Activated naive CD4-positive, alpha-beta T cell treated with anti-CD3 and anti-CD28 coated beads, Interleukin-2, amount 50 U/mL, for 72 hours (primary cell): Measurements from ENCODE around the gene CST9L. TPM values are rescaled to one million over a fixed set of nuclear protein-coding genes. Genes with fewer than 3 reads are reported as not detected.

Experiments used
- ATAC-seq, 2 donors: fragments of 150-1000 bp; cut with Tn5 transposase; 2 replicates each; pipeline ENCODE4 v1.10.0; 2021; ENCODE audit warnings: mild to moderate bottlenecking in 2 of 2, moderate library complexity in 2 of 2
- DNase-seq, 2 donors: peaks; one replicate each; pipeline ENCODE4 v3.0.0; 2021 to 2022; ENCODE audit warnings: low spot score in 2 of 2
- H3K27ac Mint-ChIP-seq, 2 donors: one replicate each; pipeline ENCODE4 v1.8.0; 2022; ENCODE audit warnings: mild to moderate bottlenecking in 2 of 2, mixed read lengths in 2 of 2
- H3K36me3 Mint-ChIP-seq, 2 donors: one replicate each; pipeline ENCODE4 v1.8.0; 2022; ENCODE audit warnings: mixed read lengths in 2 of 2
- H3K9me3 Mint-ChIP-seq, 2 donors: one replicate each; pipeline ENCODE4 v1.8.0; 2022; ENCODE audit warnings: mixed read lengths in 2 of 2
- total RNA-seq, 2 donors: library from RNA; stranded (reverse); gene quantifications; one replicate each; pipeline ENCODE4 v1.2.3, GENCODE V29; 2022

CST9L gene, protein sequence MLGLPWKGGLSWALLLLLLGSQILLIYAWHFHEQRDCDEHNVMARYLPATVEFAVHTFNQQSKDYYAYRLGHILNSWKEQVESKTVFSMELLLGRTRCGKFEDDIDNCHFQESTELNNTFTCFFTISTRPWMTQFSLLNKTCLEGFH
- not detected for total RNA-seq

DNA sequence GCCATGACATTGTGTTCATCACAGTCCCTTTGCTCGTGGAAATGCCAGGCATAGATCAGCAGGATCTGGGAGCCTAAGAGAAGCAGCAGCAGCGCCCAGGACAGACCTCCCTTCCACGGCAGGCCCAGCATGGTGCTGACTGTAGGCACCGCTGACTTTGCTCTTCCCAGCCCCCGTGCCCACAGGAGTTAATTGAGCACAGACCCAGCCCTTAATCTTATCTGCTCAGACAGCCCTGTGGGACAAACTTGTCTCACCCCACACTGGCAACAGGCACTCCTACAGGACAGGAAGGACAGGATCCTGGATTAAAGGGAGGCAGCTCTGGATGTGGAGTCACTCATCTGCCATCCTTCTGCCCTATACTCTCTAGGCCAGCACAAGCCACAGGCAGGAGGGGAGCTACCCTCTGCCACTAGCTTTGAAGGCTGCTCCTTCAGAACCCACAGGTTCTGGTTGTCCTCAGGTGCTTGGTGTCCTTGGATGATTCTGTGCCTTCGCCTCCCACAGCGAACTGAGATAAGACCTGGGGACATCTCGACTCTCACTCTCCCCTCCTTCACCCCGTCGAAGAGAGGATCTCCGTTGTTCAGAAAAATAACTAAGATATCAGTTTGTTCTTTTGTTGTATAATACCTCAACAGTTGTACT lies at the start of gene CST9L:
TSS of gene CST9L (minus strand) at position 165 of the 651 bp plus-strand sequence. CDS start at position 131, 34 bp downstream.
- ATAC-seq, result no peak
- no peaks in the 10 kb centered on the region for H3K9me3 Mint-ChIP-seq
- DNase-seq, result no peak
- no peaks in the 10 kb centered on the region for H3K36me3 Mint-ChIP-seq
- no peak within 1 kb of the TSS for H3K27ac Mint-ChIP-seq

DNA sequence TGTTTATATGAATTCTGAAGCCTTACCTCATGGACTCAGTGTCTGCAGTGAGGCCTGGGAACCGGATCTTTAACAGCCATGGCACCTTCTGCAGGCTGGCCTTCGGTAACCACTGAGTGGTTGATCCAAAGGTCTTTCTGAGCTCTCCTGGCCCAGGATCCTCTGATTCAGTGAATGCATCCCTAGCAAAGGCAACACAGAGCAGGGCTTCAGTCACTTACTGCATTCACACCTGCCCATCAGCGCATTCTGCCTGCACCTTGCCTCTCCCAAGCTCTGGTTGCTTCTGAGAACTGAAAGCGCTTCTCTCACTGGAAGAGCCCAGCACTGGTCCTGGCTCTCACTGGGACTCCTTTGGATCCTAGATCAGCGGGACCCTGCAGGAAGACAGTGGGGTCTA lies 45.9 kb upstream of the CST9L start:
- ATAC-seq (no peak), DNase-seq (no peak)
- H3K9me3 Mint-ChIP-seq, result no peaks in the 10 kb centered on the region
- no peak overlapping the region for H3K27ac Mint-ChIP-seq
- H3K36me3 Mint-ChIP-seq, result no peaks in the 10 kb centered on the region

DNA sequence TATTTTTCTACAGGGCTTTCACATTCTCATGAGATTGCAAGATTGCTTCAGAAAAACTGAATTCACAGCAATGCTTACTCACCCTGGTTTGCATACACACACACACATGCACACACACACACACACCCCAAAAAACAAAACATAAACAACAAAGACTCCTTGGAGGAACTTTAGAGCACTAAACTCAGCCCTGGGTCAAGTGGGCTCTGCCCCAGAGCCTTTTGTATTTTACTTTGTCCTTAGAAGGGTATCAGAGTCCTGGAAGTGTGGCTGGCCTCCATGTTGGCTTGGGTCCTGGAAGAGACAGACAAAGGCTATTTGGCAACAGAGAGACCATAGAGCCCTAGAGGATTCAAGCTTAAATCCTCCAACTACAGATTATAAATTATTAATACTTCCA lies 45.4 kb upstream of the CST9L start:
- ATAC-seq, result no peak
- no peak for DNase-seq
- H3K27ac Mint-ChIP-seq, result no peak overlapping the region
- no peaks in the 10 kb centered on the region for H3K9me3 Mint-ChIP-seq
- no peaks in the 10 kb centered on the region for H3K36me3 Mint-ChIP-seq

DNA sequence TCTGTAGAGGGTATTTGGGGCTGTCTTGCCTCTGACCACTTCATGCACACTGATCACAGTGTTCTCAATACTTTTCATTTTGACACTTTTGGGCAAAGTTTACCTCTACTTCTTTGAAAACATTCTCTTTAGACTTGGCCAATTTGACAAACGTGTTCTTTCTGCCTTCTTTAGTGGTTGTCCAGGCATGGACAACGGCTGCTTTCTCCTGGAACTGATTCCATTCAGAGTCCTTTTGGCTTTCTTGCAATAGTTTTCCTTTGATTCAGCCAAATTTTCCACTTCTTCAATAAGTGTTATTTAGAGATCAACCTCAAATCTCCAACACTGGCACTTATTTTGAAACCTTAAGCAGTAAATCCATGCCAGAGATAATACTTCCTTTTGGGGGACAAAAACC lies 44.1 kb upstream of the CST9L start:
- no peak overlapping the region for H3K27ac Mint-ChIP-seq
- no peaks in the 10 kb centered on the region for H3K36me3 Mint-ChIP-seq
- DNase-seq, result no peak
- ATAC-seq, result no peak
- H3K9me3 Mint-ChIP-seq, result no peaks in the 10 kb centered on the region

DNA sequence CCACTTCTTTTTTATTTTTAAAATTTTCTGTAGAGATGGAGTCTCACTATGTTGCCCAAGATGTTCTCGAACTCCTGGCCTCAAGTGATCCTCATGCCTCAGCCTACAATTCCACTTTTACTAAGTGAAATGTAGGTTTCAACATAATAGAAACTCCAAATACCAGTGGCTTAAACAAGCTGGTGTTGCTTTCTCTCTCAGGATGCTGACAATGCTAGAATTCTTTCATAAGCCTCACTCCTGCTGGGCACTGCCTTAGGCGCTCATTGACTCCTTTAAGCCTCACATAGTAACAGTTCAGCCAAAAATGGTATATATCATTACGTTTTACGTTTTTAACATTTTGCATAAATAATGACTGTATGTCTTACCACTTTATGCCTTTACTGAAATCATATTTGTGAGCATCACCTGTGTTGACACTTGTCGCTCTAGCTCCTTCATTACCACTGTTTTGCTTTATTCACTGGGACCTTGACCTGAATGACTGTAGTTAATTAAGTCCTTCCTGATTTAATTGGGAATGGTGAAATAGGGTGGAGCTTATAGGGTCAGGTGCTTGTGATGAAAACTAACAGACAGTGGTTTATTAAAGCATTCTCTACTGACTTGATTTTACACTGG lies 41.3 kb upstream of the CST9L start:
- Mint-ChIP-seq H3K9me3 (no peaks in the 10 kb centered on the region), H3K27ac (no peak overlapping the region)
- DNase-seq, result no peak

DNA sequence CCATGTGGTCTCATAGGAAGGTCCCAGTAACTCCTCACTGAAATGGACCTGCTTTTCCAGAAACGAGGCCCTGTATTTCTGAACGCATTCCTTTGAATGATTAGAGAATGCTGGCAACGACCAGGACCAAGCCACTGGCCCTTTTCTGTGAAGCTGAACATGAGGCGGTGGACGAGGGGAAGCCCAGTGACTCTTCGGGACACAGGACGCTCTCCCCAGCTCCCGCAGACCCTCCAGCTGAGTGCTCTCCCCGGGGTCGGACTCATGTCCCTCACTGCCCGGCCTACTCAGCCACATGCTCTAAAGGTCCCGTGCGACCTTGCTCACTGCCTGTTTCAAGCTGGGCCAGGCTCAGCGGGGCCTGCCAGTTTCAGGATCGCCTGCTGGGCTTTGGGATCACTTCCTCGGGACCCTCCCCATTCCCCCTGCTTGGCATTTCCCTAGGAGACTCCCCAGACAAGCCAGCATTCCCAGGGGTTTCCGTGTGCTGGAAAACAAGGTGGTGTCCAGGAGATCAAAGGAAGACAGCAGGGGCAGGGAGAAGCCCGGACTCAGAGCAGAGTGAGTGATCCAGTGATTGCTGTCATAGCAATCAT lies 40.1 kb upstream of the CST9L start:
- no peak for ATAC-seq
- DNase-seq, result no peak
- H3K36me3 Mint-ChIP-seq, result no peaks in the 10 kb centered on the region
- H3K9me3 Mint-ChIP-seq, result no peaks in the 10 kb centered on the region
- H3K27ac Mint-ChIP-seq, result no peak overlapping the region

More for the DNA sequence above, 41.3 kb upstream of the CST9L start:
- no peak for ATAC-seq
- no peaks in the 10 kb centered on the region for H3K36me3 Mint-ChIP-seq

DNA sequence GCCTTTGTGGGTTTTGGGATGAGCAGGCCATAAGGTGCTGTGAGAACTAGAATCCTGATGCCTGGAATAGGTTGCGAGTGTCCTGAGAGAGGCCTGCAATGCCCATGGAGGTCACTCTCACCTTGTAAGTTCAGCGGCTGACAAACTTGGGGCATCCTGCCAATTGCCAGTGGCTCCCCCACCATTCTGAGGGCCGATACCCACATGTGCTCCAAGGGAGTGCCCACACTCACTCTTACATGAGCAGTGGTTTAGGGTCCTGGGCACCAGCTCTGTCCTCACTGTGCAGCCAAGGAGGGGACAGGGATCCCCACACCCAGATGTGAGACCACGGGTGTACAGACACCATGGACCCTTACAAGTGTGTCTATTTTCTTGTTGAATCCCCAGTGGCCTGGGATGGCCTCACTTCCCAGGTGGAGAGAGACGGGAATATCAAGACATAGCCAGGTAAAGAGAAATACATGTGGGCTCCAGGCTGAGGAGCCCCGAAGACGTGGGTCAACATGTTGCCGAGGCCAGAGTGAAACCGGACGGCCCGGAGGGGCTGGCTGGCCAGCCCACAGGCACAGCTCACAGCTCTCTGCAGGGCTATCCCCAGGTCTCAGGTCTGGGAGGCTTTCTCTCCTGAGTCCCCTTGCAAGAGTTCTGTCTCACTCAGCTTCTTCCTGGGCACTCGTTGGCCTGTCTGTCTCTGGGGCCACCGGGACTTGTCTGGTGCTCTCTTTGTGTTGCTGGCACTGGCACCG lies 39.4 kb upstream of the CST9L start:
- no peaks in the 10 kb centered on the region for H3K9me3 Mint-ChIP-seq
- ATAC-seq, result no peak
- H3K36me3 Mint-ChIP-seq, result no peaks in the 10 kb centered on the region
- H3K27ac Mint-ChIP-seq, result no peak overlapping the region
- no peak for DNase-seq

DNA sequence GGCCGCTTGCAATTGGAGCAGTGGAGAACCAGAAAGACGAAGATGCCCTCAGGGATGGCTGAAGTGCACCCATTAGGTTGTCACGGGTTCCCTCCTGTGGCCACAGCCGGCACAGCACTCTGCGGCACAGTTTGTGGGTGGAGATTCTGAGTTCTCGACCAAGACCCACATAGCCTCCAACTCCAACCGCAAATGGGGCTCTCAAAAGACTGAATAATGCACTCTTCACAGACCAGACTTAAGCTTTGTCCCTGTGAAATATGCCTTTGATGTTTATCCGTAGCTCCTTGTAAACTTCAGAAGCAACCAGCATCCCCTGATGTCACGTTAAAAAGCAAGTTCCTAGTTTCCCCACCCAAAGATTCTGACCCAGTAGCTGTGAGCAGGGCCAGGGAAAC lies 38.4 kb upstream of the CST9L start:
- H3K27ac Mint-ChIP-seq, result no peak overlapping the region
- peak in 1 of 2 donors; percentile 73 for DNase-seq
- H3K36me3 Mint-ChIP-seq, result no peaks in the 10 kb centered on the region
- no peaks in the 10 kb centered on the region for H3K9me3 Mint-ChIP-seq
- peak; percentile 70 to 87 for ATAC-seq

DNA sequence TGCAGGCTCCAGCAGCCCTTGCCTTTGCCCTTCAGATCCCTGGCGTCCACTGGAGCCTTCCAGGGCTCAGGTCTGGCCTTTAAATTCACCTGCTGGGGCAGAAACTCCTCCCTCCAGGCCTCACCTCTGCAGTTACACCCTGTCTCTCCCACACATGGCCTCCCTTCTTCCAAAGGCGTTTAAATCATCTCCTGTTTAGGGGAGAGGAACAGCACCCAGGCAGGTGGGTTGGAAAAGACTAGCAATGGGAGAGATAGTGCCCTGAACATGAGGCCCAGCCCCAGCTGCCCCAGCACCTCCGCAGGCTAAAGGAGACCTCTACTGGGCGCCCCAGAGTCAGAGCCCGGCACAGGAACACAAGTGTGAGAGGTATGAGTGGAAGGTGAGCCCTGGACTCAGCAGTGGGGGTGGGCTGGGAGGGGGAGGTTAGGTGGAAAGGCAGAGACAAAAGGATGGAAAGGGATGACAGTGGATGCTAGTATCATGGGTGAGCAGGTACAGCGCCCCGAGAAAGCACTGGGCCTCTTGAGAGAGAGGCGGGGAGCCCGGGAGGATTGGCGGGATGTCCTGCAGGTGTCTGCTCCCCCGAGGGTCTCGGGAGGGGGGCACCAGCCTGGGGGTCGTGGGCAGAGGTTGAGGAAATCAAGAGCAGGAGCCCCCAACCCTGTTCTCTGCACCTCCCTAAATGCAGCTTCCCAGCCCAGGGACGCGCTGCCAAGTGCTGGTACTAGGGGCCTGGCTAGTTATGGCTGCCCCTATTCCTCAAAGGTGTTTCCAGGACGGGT lies 37.8 kb upstream of the CST9L start, which contains the start of gene CST9:
TSS of gene CST9 (minus strand) at position 51 of the 785 bp plus-strand sequence. CDS start 53 bp downstream, outside the sequence.
- DNase-seq (no peak), ATAC-seq (peak in 1 of 2 donors; percentile 37)
- H3K9me3 Mint-ChIP-seq, result no peaks in the 10 kb centered on the region
- H3K27ac Mint-ChIP-seq, result no peak within 1 kb of the TSS
- H3K36me3 Mint-ChIP-seq, result no peaks in the 10 kb centered on the region

DNA sequence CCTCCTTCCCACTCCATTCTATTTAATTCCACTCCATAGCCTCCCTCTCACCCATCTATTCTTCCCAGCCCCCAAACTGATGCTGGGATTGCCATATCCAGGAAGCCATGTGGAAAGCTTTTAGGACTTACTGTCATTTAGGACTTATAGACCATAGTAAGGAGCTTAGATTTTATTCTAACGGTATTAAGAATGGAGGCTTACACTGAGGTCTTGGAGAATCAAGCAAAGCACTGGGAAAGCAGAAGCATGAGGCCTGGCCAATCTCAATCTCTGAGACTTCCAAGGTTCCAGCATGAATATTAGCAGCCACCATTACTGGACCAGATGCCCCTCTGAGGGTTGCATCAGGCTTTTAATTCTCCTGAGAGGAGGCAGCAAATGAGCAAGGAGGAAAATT lies 36.0 kb upstream of the CST9L start:
- H3K9me3 Mint-ChIP-seq, result no peaks in the 10 kb centered on the region
- no peak overlapping the region for H3K27ac Mint-ChIP-seq
- no peaks in the 10 kb centered on the region for H3K36me3 Mint-ChIP-seq
- DNase-seq (no peak), ATAC-seq (no peak)

DNA sequence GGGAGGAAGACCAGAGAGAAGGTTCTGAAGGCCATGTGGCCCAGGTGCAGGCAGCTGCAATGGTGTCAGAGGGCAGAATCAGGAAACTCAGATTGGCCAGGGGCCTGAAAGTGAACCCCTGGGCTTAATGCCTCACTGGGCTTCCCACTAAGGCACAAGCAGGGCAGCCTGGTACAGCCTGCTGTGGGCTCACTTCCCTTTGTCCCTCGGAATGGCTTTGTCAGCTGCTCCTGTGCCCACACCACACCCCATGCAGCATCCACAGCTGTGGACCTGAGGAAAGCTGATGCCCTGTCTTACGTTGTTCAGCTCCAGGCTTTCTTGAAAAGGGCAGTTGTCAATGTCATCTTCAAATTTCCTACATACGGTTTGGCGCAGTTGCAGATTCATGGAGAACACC lies 35.0 kb upstream of the CST9L start:
- no peaks in the 10 kb centered on the region for H3K36me3 Mint-ChIP-seq
- H3K9me3 Mint-ChIP-seq, result no peaks in the 10 kb centered on the region
- no peak overlapping the region for H3K27ac Mint-ChIP-seq
- DNase-seq (no peak), ATAC-seq (no peak)

DNA sequence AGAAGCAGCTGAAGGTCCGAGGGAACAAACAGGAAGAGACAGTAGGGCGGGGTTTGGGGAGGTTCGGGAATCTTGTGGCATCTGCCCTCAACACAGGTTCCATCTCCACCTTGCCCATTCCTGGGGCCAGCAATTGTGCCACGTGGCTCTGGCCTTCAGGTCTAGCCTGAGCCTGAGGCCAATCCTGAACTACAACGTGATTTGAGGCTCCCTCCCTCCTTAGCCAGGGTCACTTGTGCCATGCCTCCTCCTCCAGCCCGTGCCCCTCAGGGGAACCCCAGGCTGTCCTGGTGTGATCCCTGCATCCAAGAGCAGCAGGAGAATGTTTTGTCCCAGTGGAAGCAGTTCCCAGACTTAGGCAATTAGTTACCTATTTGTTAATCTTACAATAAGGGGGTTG lies 34.4 kb upstream of the CST9L start:
- no peak for ATAC-seq
- Mint-ChIP-seq H3K27ac (no peak overlapping the region), H3K9me3 (no peaks in the 10 kb centered on the region), H3K36me3 (no peaks in the 10 kb centered on the region)
- no peak for DNase-seq

DNA sequence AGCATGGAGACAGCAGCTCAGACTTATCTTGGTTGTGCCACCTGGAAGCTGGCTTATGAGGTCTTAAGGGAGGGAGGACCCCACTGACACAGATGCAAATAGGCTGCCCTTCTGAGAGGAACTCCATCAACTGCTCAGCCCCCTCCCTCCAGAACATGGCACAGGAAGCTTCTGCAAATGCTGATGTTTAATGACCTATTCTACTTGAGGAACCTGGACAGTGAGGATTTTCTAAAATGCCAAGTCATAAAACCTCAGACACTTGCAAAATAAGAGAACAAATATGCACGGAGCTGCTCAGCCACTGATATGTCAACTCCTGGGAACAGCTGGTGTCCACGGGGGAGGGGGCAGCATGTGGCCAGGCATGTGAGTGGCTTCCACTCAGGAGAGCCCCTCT lies 34.0 kb upstream of the CST9L start:
- H3K36me3 Mint-ChIP-seq, result no peaks in the 10 kb centered on the region
- H3K27ac Mint-ChIP-seq, result no peak overlapping the region
- no peaks in the 10 kb centered on the region for H3K9me3 Mint-ChIP-seq
- DNase-seq, result no peak
- ATAC-seq, result no peak

DNA sequence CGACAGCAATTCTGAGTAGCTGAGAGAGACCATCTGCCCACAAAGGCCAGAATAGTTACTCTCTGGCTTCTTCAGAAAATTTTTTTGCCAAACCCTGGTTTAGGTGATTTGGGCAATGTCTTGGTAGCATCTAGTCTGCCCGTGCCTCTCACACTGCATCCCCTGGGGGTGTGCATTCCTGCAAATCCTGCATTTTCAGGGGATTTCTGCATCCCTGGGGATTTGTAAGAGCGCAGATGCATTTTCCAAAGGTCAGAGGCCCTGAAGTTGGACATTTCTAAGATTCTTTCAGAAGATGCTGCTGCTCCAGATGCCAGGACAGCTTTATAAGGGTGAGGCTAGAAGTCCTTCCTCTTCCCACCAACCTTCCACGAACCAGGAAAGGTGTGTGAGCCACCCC lies 33.4 kb upstream of the CST9L start:
- DNase-seq (no peak), ATAC-seq (no peak)
- H3K27ac Mint-ChIP-seq, result no peak overlapping the region
- H3K36me3 Mint-ChIP-seq, result no peaks in the 10 kb centered on the region
- H3K9me3 Mint-ChIP-seq, result no peaks in the 10 kb centered on the region

DNA sequence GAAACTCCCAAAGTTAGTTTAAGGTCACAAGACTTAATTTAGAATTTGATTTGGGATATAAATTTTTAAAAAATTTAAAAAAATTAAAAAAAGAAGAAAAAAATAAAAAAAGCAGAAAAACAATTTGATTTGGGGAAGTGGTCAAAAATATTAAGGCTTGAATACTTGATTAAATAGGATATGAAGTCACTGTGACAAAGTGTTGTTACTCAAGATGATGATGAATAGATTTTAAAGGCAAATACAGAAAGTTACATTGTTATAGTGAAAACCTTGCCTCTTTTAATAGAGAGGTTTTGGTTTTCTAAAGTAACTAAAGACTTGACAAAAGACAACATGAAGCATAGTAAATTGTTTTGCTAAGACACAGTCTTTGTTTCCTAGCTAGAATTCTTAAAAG lies 30.2 kb upstream of the CST9L start:
- ATAC-seq (no peak), DNase-seq (no peak)
- no peak overlapping the region for H3K27ac Mint-ChIP-seq
- H3K36me3 Mint-ChIP-seq, result no peaks in the 10 kb centered on the region
- no peaks in the 10 kb centered on the region for H3K9me3 Mint-ChIP-seq

DNA sequence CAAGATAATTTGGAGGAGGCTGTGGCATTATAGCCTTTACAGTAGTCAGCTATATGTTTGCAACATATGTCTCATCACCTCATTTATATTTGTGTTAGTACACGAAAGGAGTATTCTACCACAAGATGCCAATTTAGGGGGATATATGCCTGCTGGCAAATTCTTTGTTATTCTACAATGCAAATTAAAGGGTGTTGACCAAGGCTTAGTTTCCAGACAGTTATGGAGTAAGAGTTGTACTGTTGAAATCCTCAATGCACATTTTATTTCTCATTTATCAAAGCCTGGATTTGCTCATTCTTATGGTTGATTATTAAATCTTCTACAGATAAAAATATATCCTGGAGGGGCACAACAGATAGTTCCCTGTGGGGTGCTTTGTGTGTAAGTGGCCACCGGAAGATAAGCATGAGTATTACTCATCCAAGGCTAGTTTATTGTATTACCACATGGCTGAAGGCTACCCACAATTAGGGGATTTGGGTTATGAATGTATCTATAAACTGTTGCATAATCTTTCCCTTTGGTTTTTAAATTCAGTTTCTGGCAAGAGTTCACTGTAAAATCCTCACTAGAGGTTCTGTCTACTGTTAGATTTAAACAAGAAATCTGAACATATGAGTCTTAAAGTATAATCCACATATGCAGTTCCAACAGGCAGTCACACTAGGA lies 28.4 kb upstream of the CST9L start:
- Mint-ChIP-seq H3K9me3 (no peaks in the 10 kb centered on the region), H3K36me3 (no peaks in the 10 kb centered on the region), H3K27ac (no peak overlapping the region)
- no peak for ATAC-seq
- no peak for DNase-seq
